CD14-positive monocyte (primary cell): Measurements from ENCODE around the gene FRAS1. TPM values are rescaled to one million over a fixed set of nuclear protein-coding genes. Genes with fewer than 3 reads are reported as not detected.

Experiments used
- DNase-seq, 3 donors: peaks; one replicate each; pipeline ENCODE4 v3.0.0-alpha.2; 2011 to 2022
- H2AFZ ChIP-seq: 2 replicates; pipeline ENCODE4 v1.6.0; 2012; ENCODE audit warnings: mild to moderate bottlenecking, low read depth, low read length, inconsistent platforms; ENCODE audit not compliant: insufficient read depth, poor library complexity, severe bottlenecking
- H3K27ac ChIP-seq, 2 donors: 1 replicate in 1 of 2; 2 replicates in 1 of 2; pipeline ENCODE4 v1.5.1; 2012 to 2013; ENCODE audit warnings: low read length in 2 of 2, control low read depth in 1 of 2, inconsistent platforms in 1 of 2, low read depth in 1 of 2, mild to moderate bottlenecking in 1 of 2
- H3K27me3 ChIP-seq, 2 donors: one replicate each; pipeline versions ENCODE4 v1.6.0 to v1.6.1; 2011 to 2013; ENCODE audit warnings: low read length in 2 of 2; ENCODE audit not compliant: control insufficient read depth in 2 of 2, insufficient read depth in 2 of 2
- H3K36me3 ChIP-seq, 2 donors: replicated peaks in 1 of 2; 1 replicate in 1 of 2; 2 replicates in 1 of 2; pipeline versions ENCODE4 v1.5.1 to v1.6.1; 2012 to 2013; ENCODE audit warnings: low read length in 2 of 2, control low read depth in 1 of 2, inconsistent platforms in 1 of 2, mild to moderate bottlenecking in 1 of 2; ENCODE audit not compliant: insufficient read depth in 2 of 2, control insufficient read depth in 1 of 2
- H3K4me1 ChIP-seq, 2 donors: 1 replicate in 1 of 2; 2 replicates in 1 of 2; pipeline versions ENCODE4 v1.5.1 to v1.6.1; 2012 to 2013; ENCODE audit warnings: low read length in 2 of 2, control low read depth in 1 of 2, inconsistent platforms in 1 of 2, mild to moderate bottlenecking in 1 of 2, moderate library complexity in 1 of 2; ENCODE audit not compliant: insufficient read depth in 2 of 2, control insufficient read depth in 1 of 2
- H3K4me2 ChIP-seq: replicated peaks from 2 replicates; pipeline ENCODE3; 2012; ENCODE audit warnings: low read length, moderate library complexity, mild to moderate bottlenecking; ENCODE audit not compliant: poor library complexity, severe bottlenecking; ENCODE audit errors: extremely low read depth
- H3K4me3 ChIP-seq, 3 experiments: fragments of 200-600 bp in 1 of 3; sonication (generic) in 1 of 3; replicated peaks in 1 of 3; 1 replicate in 2 of 3; 2 replicates in 1 of 3; pipeline ENCODE4 v1.5.1; 2011 to 2013; ENCODE audit warnings: low read length in 3 of 3, mild to moderate bottlenecking in 3 of 3, control low read depth in 2 of 3, low read depth in 2 of 3, inconsistent platforms in 1 of 3, moderate library complexity in 1 of 3
- H3K79me2 ChIP-seq: 2 replicates; pipeline ENCODE4 v1.6.0; 2012; ENCODE audit warnings: mild to moderate bottlenecking, control low read depth, inconsistent platforms, low read length, moderate library complexity; ENCODE audit not compliant: insufficient read depth
- H3K9ac ChIP-seq: 2 replicates; pipeline ENCODE4 v1.6.0; 2017; ENCODE audit warnings: low read length, mild to moderate bottlenecking; ENCODE audit not compliant: insufficient read depth, poor library complexity, severe bottlenecking
- H3K9me3 ChIP-seq, 2 donors: replicated peaks in 1 of 2; 1 replicate in 1 of 2; 2 replicates in 1 of 2; pipeline versions ENCODE4 v1.5.1 to v1.6.1; 2012 to 2013; ENCODE audit warnings: low read length in 2 of 2, control low read depth in 1 of 2; ENCODE audit not compliant: control insufficient read depth in 1 of 2, insufficient read depth in 1 of 2
- H4K20me1 ChIP-seq: 2 replicates; pipeline ENCODE4 v1.6.0; 2012; ENCODE audit warnings: mild to moderate bottlenecking, low read length, control low read depth, moderate library complexity; ENCODE audit not compliant: insufficient read depth
- H3K27ac Mint-ChIP-seq, 7 donors: one replicate each; pipeline ENCODE4 v1.8.0; 2020; ENCODE audit warnings: mild to moderate bottlenecking in 7 of 7, mixed read lengths in 7 of 7, moderate library complexity in 6 of 7, inconsistent platforms in 2 of 7
- H3K27me3 Mint-ChIP-seq, 3 donors: one replicate each; pipeline ENCODE4 v1.8.0; 2021 to 2022; ENCODE audit warnings: low read depth in 3 of 3, mild to moderate bottlenecking in 3 of 3, mixed read lengths in 3 of 3, moderate library complexity in 3 of 3, inconsistent platforms in 1 of 3
- H3K36me3 Mint-ChIP-seq, 2 donors: one replicate each; pipeline ENCODE4 v1.8.0; 2020; ENCODE audit warnings: mixed read lengths in 2 of 2, inconsistent platforms in 1 of 2, mild to moderate bottlenecking in 1 of 2
- H3K4me1 Mint-ChIP-seq: one replicate; pipeline ENCODE4 v1.8.0; 2020; ENCODE audit warnings: mild to moderate bottlenecking, mixed read lengths
- H3K4me3 Mint-ChIP-seq, 2 donors: one replicate each; pipeline ENCODE4 v1.8.0; 2020; ENCODE audit warnings: mild to moderate bottlenecking in 2 of 2, mixed read lengths in 2 of 2, moderate library complexity in 1 of 2
- H3K9me3 Mint-ChIP-seq, 7 donors: one replicate each; pipeline ENCODE4 v1.8.0; 2020 to 2022; ENCODE audit warnings: mixed read lengths in 7 of 7, mild to moderate bottlenecking in 6 of 7, moderate library complexity in 6 of 7, inconsistent platforms in 2 of 7
- WGBS: methylation state at CpG from one replicate; pipeline ENCODE4 v1.1.5; 2013; ENCODE audit warnings: missing lambda C conversion rate; ENCODE audit not compliant: insufficient coverage; 5-methylcytosine and 5-hydroxymethylcytosine counted together
- intact Hi-C, 2 donors: fragments of 100-400 bp; cut with micrococcal nuclease; formaldehyde crosslinking; loops; one replicate each; pipeline versions ENCODE4 v1.15.0 to v1.15.1; 2023
- polyA plus RNA-seq, 3 donors: library from polyadenylated mRNA; depleted of rRNA in 1 of 3; unstranded in 2 of 3; stranded (reverse) in 1 of 3; fragments of 300-500 nt in 2 of 3; fragments of >200 nt in 1 of 3; fragmentation: Illumina TruSeq in 2 of 3; gene quantifications; 1 replicate in 2 of 3; 2 replicates in 1 of 3; pipeline ENCODE4 v1.2.3, GENCODE V29; 2012 to 2021
- TF ChIP-seq, protein P1 (sequence below): fragments of 200-600 bp; IDR thresholded peaks from one replicate; pipeline ENCODE4 v1.8.0; 2022; ENCODE audit warnings: antibody characterized with exemption, mild to moderate bottlenecking

Gene FRAS1
- polyA plus RNA-seq, 3 donors: not detected

DNA sequence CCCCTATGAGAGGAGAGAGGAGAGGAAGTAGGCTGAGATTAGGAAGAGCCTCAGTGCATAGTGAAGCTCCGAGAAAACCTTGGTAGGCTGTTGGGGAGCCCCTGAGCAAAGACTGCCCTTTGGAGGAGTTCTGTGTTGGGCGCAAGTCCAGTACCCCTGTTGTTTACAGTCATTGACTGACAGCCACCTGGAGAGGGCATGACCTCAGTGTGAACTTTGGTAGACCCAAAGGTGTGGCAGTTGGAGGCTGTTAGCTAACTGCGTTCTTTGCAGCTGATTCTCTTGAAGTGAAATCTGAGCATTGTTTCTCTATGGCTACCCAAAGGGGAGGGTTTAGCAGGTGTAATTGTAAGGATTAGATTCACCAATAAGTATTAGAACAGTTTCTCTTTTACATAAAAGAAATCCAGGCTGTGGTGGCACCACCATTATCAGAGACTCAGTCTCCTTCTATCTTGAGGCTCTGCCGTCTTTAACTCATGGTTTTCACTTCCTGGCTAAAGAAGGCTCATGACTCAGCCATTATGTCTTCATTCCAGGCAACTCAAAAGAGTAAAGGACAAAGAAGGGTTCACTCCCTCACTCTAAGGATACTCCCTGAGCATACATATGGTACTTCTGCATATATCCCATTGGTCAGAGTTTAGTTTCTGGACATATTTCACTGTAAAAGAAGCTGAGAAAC is 527.9 kb downstream of the FRAS1 start:
- no peaks in the 10 kb centered on the region for H3K9me3 ChIP-seq
- DNase-seq: no peak
- no peak overlapping the region for H3K4me3 ChIP-seq
- no peak overlapping the region for H3K27ac Mint-ChIP-seq
- H3K27me3 Mint-ChIP-seq: peaks cover 0 to 4% (median 0%) of the 10 kb centered on the region in 3 donors
- no peak overlapping the region for H3K4me2 ChIP-seq
- H3K4me3 Mint-ChIP-seq: no peak overlapping the region
- H3K36me3 ChIP-seq: no peaks in the 10 kb centered on the region
- no peaks in the 10 kb centered on the region for H4K20me1 ChIP-seq
- TF ChIP-seq, protein P1, sequence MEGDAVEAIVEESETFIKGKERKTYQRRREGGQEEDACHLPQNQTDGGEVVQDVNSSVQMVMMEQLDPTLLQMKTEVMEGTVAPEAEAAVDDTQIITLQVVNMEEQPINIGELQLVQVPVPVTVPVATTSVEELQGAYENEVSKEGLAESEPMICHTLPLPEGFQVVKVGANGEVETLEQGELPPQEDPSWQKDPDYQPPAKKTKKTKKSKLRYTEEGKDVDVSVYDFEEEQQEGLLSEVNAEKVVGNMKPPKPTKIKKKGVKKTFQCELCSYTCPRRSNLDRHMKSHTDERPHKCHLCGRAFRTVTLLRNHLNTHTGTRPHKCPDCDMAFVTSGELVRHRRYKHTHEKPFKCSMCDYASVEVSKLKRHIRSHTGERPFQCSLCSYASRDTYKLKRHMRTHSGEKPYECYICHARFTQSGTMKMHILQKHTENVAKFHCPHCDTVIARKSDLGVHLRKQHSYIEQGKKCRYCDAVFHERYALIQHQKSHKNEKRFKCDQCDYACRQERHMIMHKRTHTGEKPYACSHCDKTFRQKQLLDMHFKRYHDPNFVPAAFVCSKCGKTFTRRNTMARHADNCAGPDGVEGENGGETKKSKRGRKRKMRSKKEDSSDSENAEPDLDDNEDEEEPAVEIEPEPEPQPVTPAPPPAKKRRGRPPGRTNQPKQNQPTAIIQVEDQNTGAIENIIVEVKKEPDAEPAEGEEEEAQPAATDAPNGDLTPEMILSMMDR: no peak
- 100% methylated on average over 2 of the region's 4 CpGs for WGBS
- no peak overlapping the region for H3K27ac ChIP-seq
- peaks cover 4% of the 10 kb centered on the region for H3K4me1 Mint-ChIP-seq
- intact Hi-C loops: no loop called here
- H3K79me2 ChIP-seq: no peaks in the 10 kb centered on the region
- peaks cover 0 to 12% (median 2%) of the 10 kb centered on the region in 7 donors for H3K9me3 Mint-ChIP-seq
- no peak overlapping the region for H3K9ac ChIP-seq
- H2AFZ ChIP-seq: no peak overlapping the region
- H3K4me1 ChIP-seq: no peaks in the 10 kb centered on the region
- no peaks in the 10 kb centered on the region for H3K27me3 ChIP-seq
- H3K36me3 Mint-ChIP-seq: no peaks in the 10 kb centered on the region

DNA sequence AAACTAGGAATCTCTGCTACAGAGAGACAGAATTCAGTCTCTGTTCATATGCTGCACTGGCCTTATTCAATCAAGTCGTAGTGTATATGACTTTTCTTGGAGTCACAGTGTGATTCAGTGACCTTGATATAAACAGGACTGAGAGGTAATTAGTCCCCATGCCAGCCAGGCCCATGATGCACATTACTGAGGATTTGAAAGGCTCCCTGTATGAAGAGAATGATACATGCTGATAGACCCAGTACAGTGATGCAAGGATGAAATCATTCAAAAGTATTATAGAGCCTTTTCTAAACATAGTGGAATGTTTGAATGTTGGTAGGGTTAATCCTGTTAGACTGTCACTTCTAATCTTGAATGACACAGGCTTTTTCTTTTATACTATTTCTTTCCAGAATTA is 528.5 kb downstream of the FRAS1 start:
- Histone ChIP-seq H3K27ac (no peak overlapping the region), H4K20me1 (no peaks in the 10 kb centered on the region), H3K9me3 (no peaks in the 10 kb centered on the region), H3K4me2 (no peak overlapping the region), H3K9ac (no peak overlapping the region), H3K27me3 (no peaks in the 10 kb centered on the region), H3K4me1 (no peaks in the 10 kb centered on the region), H3K36me3 (no peaks in the 10 kb centered on the region), H3K4me3 (no peak overlapping the region), H2AFZ (no peak overlapping the region), H3K79me2 (no peaks in the 10 kb centered on the region)
- Mint-ChIP-seq H3K27ac (no peak overlapping the region), H3K9me3 (peaks cover 0 to 12% (median 2%) of the 10 kb centered on the region in 7 donors), H3K27me3 (peaks cover 0 to 4% (median 0%) of the 10 kb centered on the region in 3 donors), H3K4me3 (no peak overlapping the region), H3K36me3 (no peaks in the 10 kb centered on the region), H3K4me1 (peaks cover 4% of the 10 kb centered on the region)
- no peak for DNase-seq
- intact Hi-C loops: no loop called here
- no CpG with 5 or more reads among the region's 1 CpG for WGBS
- TF ChIP-seq, protein P1: no peak
